AML-193 (cell line): ENCODE results near the gene CASP2.

ENCODE experiments used
- DNase-seq, 2 experiments: peaks; one replicate each; lab custom pipeline; 2025; lab: John Stamatoyannopoulos, UW

CASP2 gene

GRCh38 chr7:143287935-143288826, at the start of gene CASP2:
Gene CASP2 (plus strand): TSS chr7:143288351. CDS start chr7:143288456, 105 bp downstream.
- DNase-seq: peak; percentile 90 to 91

GRCh38 chr7:143239813-143240212, 48.3 kb upstream of the CASP2 start:
- DNase-seq: peak; percentile 91 to 96

- DNase-seq: peak; percentile 86 to 88
Measured at GRCh38 chr7:143240291-143241168, 47.6 kb upstream of the CASP2 start.

GRCh38 chr7:143242306-143242705, 45.8 kb upstream of the CASP2 start:
- DNase-seq: no peak

GRCh38 chr7:143243111-143243510, 45.0 kb upstream of the CASP2 start:
- no peak for DNase-seq

GRCh38 chr7:143243614-143244013, 44.5 kb upstream of the CASP2 start:
- DNase-seq: no peak

GRCh38 chr7:143244321-143244720, 43.8 kb upstream of the CASP2 start:
- no peak for DNase-seq

- peak in 1 of 2 experiments; percentile 31 for DNase-seq
Measured at GRCh38 chr7:143245123-143245522, 43.0 kb upstream of the CASP2 start.

- DNase-seq: no peak
Measured at GRCh38 chr7:143247372-143247771, 40.8 kb upstream of the CASP2 start.

- DNase-seq: peak; percentile 28 to 36
Measured at GRCh38 chr7:143248761-143249354, 39.3 kb upstream of the CASP2 start.

GRCh38 chr7:143250199-143250598, 38.0 kb upstream of the CASP2 start:
- no peak for DNase-seq

GRCh38 chr7:143250822-143251221, 37.3 kb upstream of the CASP2 start:
- DNase-seq: no peak

- no peak for DNase-seq
Measured at GRCh38 chr7:143252006-143252405, 36.1 kb upstream of the CASP2 start.

GRCh38 chr7:143255564-143255963, 32.6 kb upstream of the CASP2 start:
- DNase-seq: no peak

- peak; percentile 16 to 26 for DNase-seq
Measured at GRCh38 chr7:143256325-143256724, 31.8 kb upstream of the CASP2 start.

GRCh38 chr7:143256932-143257331, 31.2 kb upstream of the CASP2 start:
- DNase-seq: no peak

- DNase-seq: no peak
Measured at GRCh38 chr7:143257501-143257900, 30.6 kb upstream of the CASP2 start.

- DNase-seq: no peak
Measured at GRCh38 chr7:143258831-143259230, 29.3 kb upstream of the CASP2 start.

GRCh38 chr7:143259765-143260164, 28.4 kb upstream of the CASP2 start:
- no peak for DNase-seq

- DNase-seq: no peak
Measured at GRCh38 chr7:143261901-143262300, 26.2 kb upstream of the CASP2 start.

- DNase-seq: peak; percentile 69 to 72
Measured at GRCh38 chr7:143263266-143264195, 24.6 kb upstream of the CASP2 start, which contains the start of gene GSTK1. Gene GSTK1 (plus strand): TSS chr7:143263441. CDS start chr7:143263514, 73 bp downstream.
